ENCODE data around the gene ENKD1. TPM values are rescaled to one million over a fixed set of nuclear protein-coding genes. Genes with fewer than 3 reads are reported as not detected.

ENKD1 gene
- total and polyA plus RNA-seq, 2 experiments from 2014 or later = 11.6 to 11.8 TPM

DNA sequence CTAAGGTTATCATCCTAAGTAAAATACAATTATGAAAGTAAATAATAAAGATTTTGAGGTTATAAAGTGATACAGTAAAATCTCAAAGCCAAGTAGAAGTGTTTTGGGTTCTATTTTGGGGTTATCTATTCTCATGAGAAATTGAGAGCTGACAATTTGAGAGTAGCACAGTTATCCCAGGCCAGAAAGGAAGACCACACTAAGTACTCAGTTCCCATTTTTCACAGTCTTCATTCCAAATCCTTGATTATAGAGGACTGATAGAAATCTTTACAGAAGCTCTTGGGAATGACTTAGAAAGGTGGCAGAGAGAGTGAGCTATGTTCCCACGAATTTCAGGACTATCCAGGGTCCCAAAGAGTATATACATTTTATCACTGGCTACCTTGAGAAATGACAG is 48.0 kb upstream of the ENKD1 start:
- Histone ChIP-seq H4K20me1 (replicated peaks; ENCODE audit: insufficient read depth) (peaks cover 24% of the 10 kb centered on the region; the same call in 1 of the 2 replicates), H3F3A (replicated peaks; ENCODE audit: low read depth) (0 out of 2 replicates have a peak, but pooled peaks cover 9% of the 10 kb centered on the region), H3K36me3 (ENCODE audit: insufficient read depth) (no peaks in the 10 kb centered on the region), H3K27me3 (ENCODE audit: insufficient read depth) (no peaks in the 10 kb centered on the region), H3K4me1 (ENCODE audit: insufficient read depth) (peaks cover 28% of the 10 kb centered on the region), H3K9me2 (ENCODE audit: insufficient read depth) (no peaks in the 10 kb centered on the region), H3K4me3 (no peak overlapping the region), H2AFZ (no peak overlapping the region), H3K79me2 (replicated peaks; ENCODE audit: insufficient read depth) (peaks cover 85% of the 10 kb centered on the region), H3K4me2 (no peak overlapping the region), H3K27ac (ENCODE audit: low read depth) (no peak overlapping the region)
- H3K9me3 Mint-ChIP-seq = no peaks in the 10 kb centered on the region; the same call in 2 of the 3 replicates
- TF ChIP-seq POLR2AphosphoS5 (IDR thresholded peaks at IDR 0.05; ENCODE audit: low read depth) (no peak), ZNF331 (CRISPR knock-in tag; IDR thresholded peaks at IDR 0.05; ENCODE audit: low read depth) (no peak), CTCF (conservative IDR thresholded peaks at IDR 0.05; ENCODE audit: low read depth in 2 of 2) (no peak), ZNF114 (CRISPR knock-in tag; IDR thresholded peaks at IDR 0.05) (no peak), JUNB (IDR thresholded peaks at IDR 0.05; ENCODE audit: unreplicated experiment) (no peak), EZH2phosphoT487 (IDR thresholded peaks at IDR 0.05; ENCODE audit: unreplicated experiment) (no peak), EZH2 (IDR thresholded peaks at IDR 0.05; ENCODE audit: low read depth, unreplicated experiment) (no peak), STAT1 (IDR thresholded peaks at IDR 0.05; ENCODE audit: unreplicated experiment) (no peak), NANOG (IDR thresholded peaks at IDR 0.05; ENCODE audit: borderline replicate concordance) (no peak), ETS1 (IDR thresholded peaks at IDR 0.05) (no peak), CREB1 (CRISPR knock-in tag; IDR thresholded peaks at IDR 0.05; ENCODE audit: low read depth) (no peak)
- TF ChIP-seq, protein P1, sequence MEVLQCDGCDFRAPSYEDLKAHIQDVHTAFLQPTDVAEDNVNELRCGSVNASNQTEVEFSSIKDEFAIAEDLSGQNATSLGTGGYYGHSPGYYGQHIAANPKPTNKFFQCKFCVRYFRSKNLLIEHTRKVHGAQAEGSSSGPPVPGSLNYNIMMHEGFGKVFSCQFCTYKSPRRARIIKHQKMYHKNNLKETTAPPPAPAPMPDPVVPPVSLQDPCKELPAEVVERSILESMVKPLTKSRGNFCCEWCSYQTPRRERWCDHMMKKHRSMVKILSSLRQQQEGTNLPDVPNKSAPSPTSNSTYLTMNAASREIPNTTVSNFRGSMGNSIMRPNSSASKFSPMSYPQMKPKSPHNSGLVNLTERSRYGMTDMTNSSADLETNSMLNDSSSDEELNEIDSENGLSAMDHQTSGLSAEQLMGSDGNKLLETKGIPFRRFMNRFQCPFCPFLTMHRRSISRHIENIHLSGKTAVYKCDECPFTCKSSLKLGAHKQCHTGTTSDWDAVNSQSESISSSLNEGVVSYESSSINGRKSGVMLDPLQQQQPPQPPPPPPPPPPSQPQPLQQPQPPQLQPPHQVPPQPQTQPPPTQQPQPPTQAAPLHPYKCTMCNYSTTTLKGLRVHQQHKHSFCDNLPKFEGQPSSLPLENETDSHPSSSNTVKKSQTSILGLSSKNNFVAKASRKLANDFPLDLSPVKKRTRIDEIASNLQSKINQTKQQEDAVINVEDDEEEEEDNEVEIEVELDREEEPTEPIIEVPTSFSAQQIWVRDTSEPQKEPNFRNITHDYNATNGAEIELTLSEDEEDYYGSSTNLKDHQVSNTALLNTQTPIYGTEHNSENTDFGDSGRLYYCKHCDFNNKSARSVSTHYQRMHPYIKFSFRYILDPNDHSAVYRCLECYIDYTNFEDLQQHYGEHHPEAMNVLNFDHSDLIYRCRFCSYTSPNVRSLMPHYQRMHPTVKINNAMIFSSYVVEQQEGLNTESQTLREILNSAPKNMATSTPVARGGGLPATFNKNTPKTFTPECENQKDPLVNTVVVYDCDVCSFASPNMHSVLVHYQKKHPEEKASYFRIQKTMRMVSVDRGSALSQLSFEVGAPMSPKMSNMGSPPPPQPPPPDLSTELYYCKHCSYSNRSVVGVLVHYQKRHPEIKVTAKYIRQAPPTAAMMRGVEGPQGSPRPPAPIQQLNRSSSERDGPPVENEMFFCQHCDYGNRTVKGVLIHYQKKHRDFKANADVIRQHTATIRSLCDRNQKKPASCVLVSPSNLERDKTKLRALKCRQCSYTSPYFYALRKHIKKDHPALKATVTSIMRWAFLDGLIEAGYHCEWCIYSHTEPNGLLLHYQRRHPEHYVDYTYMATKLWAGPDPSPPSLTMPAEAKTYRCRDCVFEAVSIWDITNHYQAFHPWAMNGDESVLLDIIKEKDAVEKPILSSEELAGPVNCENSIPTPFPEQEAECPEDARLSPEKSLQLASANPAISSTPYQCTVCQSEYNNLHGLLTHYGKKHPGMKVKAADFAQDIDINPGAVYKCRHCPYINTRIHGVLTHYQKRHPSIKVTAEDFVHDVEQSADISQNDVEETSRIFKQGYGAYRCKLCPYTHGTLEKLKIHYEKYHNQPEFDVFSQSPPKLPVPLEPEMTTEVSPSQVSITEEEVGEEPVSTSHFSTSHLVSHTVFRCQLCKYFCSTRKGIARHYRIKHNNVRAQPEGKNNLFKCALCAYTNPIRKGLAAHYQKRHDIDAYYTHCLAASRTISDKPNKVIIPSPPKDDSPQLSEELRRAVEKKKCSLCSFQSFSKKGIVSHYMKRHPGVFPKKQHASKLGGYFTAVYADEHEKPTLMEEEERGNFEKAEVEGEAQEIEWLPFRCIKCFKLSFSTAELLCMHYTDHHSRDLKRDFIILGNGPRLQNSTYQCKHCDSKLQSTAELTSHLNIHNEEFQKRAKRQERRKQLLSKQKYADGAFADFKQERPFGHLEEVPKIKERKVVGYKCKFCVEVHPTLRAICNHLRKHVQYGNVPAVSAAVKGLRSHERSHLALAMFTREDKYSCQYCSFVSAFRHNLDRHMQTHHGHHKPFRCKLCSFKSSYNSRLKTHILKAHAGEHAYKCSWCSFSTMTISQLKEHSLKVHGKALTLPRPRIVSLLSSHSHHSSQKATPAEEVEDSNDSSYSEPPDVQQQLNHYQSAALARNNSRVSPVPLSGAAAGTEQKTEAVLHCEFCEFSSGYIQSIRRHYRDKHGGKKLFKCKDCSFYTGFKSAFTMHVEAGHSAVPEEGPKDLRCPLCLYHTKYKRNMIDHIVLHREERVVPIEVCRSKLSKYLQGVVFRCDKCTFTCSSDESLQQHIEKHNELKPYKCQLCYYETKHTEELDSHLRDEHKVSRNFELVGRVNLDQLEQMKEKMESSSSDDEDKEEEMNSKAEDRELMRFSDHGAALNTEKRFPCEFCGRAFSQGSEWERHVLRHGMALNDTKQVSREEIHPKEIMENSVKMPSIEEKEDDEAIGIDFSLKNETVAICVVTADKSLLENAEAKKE (CRISPR knock-in tag; IDR thresholded peaks at IDR 0.05) = no peak
- H3K36me3 Mint-ChIP-seq (ENCODE audit: low read depth) = peaks cover 7% of the 10 kb centered on the region; the same call in 1 of the 3 replicates
- no peak overlapping the region for H3K27ac Mint-ChIP-seq
- no peak overlapping the region for H3K4me3 Mint-ChIP-seq
- H3K27me3 Mint-ChIP-seq (ENCODE audit: insufficient read depth, low read depth, poor library complexity) = peaks cover 6% of the 10 kb centered on the region
- ATAC-seq (no peak), DNase-seq (ENCODE audit: low spot score) (no peak)
- peaks cover 24% of the 10 kb centered on the region for H3K4me1 Mint-ChIP-seq

Measured in GM23338 (cell line).